SK-N-SH treated with all-trans-retinoic acid at 6 μM for 48 hours (cell line): Measurements from ENCODE around the gene PDE1A.

Source experiments
- ATAC-seq: fragments of 200-7000 bp; cut with Tn5 transposase; 3 replicates; pipeline ENCODE4 v1.9.1; 2020; ENCODE audit warnings: mild to moderate bottlenecking, moderate library complexity
- ARNTL ChIP-seq: fragments of 450-650 bp; formaldehyde crosslinking; IDR thresholded peaks from 2 replicates; pipeline ENCODE4 v1.5.0; 2020; ENCODE audit warnings: low read depth, mild to moderate bottlenecking, moderate library complexity, borderline replicate concordance
- BACH2 ChIP-seq: fragments of 250-450 bp; sonication (Bioruptor Pico); IDR thresholded peaks from 2 replicates; pipeline ENCODE4 v1.9.0; 2021; ENCODE audit warnings: mild to moderate bottlenecking, borderline replicate concordance
- CSDC2 ChIP-seq: fragments of 250-450 bp; sonication (Bioruptor Pico); IDR thresholded peaks from 2 replicates; pipeline ENCODE4 v1.5.0; 2020; ENCODE audit warnings: mild to moderate bottlenecking, moderate library complexity
- ISL1 ChIP-seq: fragments of 250-450 bp; sonication (Bioruptor Pico); IDR thresholded peaks from 2 replicates; pipeline ENCODE4 v2.1.2; 2022; ENCODE audit warnings: mild to moderate bottlenecking, moderate library complexity
- OSR1 ChIP-seq: fragments of 250-450 bp; sonication (Bioruptor Pico); IDR thresholded peaks from 2 replicates; pipeline ENCODE4 v1.8.0; 2022; ENCODE audit warnings: moderate library complexity, mild to moderate bottlenecking, inconsistent platforms
- PPARA ChIP-seq: fragments of 250-450 bp; sonication (Bioruptor Pico); IDR thresholded peaks from 2 replicates; pipeline ENCODE4 v1.5.0; 2020; ENCODE audit warnings: mild to moderate bottlenecking, borderline replicate concordance
- RARB ChIP-seq: fragments of 250-450 bp; sonication (Bioruptor Pico); IDR thresholded peaks from 2 replicates; pipeline ENCODE4 v1.8.0; 2021; ENCODE audit warnings: mild to moderate bottlenecking, moderate library complexity
- SNAI2 ChIP-seq: fragments of 250-450 bp; sonication (Bioruptor Pico); IDR thresholded peaks from 2 replicates; pipeline ENCODE4 v1.5.0; 2020; ENCODE audit warnings: mild to moderate bottlenecking, moderate library complexity
- TOX ChIP-seq: fragments of 250-450 bp; sonication (Bioruptor Pico); IDR thresholded peaks from 2 replicates; pipeline ENCODE4 v1.8.0; 2021; ENCODE audit warnings: mild to moderate bottlenecking, moderate library complexity, borderline replicate concordance
- ZC3H10 ChIP-seq: fragments of 250-450 bp; sonication (Bioruptor Pico); IDR thresholded peaks from 2 replicates; pipeline ENCODE4 v1.5.1; 2021; ENCODE audit warnings: mild to moderate bottlenecking, moderate library complexity
- ZFP3 ChIP-seq: fragments of 250-450 bp; sonication (Bioruptor Pico); IDR thresholded peaks from 2 replicates; pipeline ENCODE4 v1.5.0; 2020; ENCODE audit warnings: mild to moderate bottlenecking, moderate library complexity
- ZFP30 ChIP-seq: fragments of 450-650 bp; formaldehyde crosslinking; IDR thresholded peaks from 2 replicates; pipeline ENCODE4 v1.5.0; 2022; ENCODE audit warnings: mild to moderate bottlenecking, moderate library complexity
- ZNF565 ChIP-seq: fragments of 450-650 bp; formaldehyde crosslinking; conservative IDR thresholded peaks from 2 replicates; pipeline ENCODE4 v1.5.0; 2020; ENCODE audit warnings: low read depth, mild to moderate bottlenecking, moderate library complexity
- ZNF70 ChIP-seq: fragments of 450-650 bp; formaldehyde crosslinking; IDR thresholded peaks from 2 replicates; pipeline ENCODE4 v1.5.0; 2020; ENCODE audit warnings: mild to moderate bottlenecking, moderate library complexity
- TF ChIP-seq, protein P1 (sequence below): fragments of 250-450 bp; sonication (Bioruptor Pico); IDR thresholded peaks from 2 replicates; pipeline ENCODE4 v1.8.0; 2021; ENCODE audit warnings: low read depth, mild to moderate bottlenecking, moderate library complexity, borderline replicate concordance
- TF ChIP-seq, protein P2 (sequence below): fragments of 250-450 bp; sonication (Bioruptor Pico); IDR thresholded peaks from 2 replicates; pipeline ENCODE4 v1.5.1; 2021; ENCODE audit warnings: mild to moderate bottlenecking, moderate library complexity
- TF ChIP-seq, protein P3 (sequence below): fragments of 250-450 bp; sonication (Bioruptor Pico); IDR thresholded peaks from 2 replicates; pipeline ENCODE4 v1.5.0; 2020; ENCODE audit warnings: mild to moderate bottlenecking, moderate library complexity
- TF ChIP-seq, protein P4 (sequence below): fragments of 250-450 bp; sonication (Bioruptor Pico); IDR thresholded peaks from 2 replicates; pipeline ENCODE4 v1.8.0; 2020; ENCODE audit warnings: mild to moderate bottlenecking, moderate library complexity, borderline replicate concordance

PDE1A gene

DNA sequence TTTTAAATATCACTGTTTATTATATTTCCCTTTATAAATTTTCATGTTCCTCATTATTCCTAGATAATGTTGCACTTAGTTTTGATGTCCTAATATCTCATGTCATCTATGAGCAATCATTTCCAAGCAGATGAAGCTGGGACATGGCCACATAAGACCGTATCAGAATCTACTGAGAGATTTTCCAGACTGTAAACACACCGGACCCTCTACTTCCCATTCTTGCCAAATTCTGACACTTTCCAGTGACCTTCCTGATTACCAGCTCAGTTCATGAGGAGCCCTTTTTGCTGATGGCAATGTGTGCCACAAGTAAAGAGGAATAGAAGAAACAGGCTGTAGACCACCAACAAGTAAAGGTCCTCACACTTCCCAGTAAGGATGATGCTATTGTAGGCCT lies 20.3 kb upstream of the PDE1A start:
- ATAC-seq, result no peak
- TF ChIP-seq, protein P1, sequence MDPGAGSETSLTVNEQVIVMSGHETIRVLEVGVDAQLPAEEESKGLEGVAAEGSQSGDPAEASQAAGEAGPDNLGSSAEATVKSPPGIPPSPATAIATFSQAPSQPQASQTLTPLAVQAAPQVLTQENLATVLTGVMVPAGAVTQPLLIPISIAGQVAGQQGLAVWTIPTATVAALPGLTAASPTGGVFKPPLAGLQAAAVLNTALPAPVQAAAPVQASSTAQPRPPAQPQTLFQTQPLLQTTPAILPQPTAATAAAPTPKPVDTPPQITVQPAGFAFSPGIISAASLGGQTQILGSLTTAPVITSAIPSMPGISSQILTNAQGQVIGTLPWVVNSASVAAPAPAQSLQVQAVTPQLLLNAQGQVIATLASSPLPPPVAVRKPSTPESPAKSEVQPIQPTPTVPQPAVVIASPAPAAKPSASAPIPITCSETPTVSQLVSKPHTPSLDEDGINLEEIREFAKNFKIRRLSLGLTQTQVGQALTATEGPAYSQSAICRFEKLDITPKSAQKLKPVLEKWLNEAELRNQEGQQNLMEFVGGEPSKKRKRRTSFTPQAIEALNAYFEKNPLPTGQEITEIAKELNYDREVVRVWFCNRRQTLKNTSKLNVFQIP (CRISPR knock-in tag), result no peak
- no peak for TF ChIP-seq TOX (CRISPR knock-in tag)
- no peak for TF ChIP-seq ZFP30
- TF ChIP-seq ARNTL (CRISPR knock-in tag), result no peak
- TF ChIP-seq, protein P2, sequence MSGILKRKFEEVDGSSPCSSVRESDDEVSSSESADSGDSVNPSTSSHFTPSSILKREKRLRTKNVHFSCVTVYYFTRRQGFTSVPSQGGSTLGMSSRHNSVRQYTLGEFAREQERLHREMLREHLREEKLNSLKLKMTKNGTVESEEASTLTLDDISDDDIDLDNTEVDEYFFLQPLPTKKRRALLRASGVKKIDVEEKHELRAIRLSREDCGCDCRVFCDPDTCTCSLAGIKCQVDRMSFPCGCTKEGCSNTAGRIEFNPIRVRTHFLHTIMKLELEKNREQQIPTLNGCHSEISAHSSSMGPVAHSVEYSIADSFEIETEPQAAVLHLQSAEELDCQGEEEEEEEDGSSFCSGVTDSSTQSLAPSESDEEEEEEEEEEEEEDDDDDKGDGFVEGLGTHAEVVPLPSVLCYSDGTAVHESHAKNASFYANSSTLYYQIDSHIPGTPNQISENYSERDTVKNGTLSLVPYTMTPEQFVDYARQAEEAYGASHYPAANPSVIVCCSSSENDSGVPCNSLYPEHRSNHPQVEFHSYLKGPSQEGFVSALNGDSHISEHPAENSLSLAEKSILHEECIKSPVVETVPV (CRISPR knock-in tag), result no peak
- no peak for TF ChIP-seq ZFP3 (CRISPR knock-in tag)
- TF ChIP-seq, all 23 proteins: peak for 0

DNA sequence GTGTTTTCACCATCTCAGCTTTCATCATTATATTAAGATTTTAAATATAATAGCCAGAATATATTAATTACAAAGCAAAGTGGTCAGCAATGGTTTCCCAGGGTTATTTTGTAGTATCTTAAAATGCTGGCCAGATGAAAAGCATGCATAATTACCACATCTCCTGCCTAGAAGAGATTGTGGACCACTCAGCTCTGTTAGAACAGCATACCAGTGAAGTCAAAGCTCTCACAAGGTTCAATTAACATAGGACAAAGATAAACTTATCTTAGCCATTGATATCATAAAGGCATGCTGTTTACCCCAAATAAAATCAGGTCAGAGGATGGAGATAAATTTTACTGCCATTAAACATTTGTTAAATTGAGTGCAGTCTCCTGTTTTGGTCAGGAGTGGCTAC lies 19.3 kb upstream of the PDE1A start:
- no peak for ATAC-seq
- TF ChIP-seq RARB (CRISPR knock-in tag) (no peak), ZNF565 (CRISPR knock-in tag) (no peak), ARNTL (CRISPR knock-in tag) (no peak), PPARA (CRISPR knock-in tag) (no peak), OSR1 (no peak), TOX (CRISPR knock-in tag) (no peak), ZFP3 (CRISPR knock-in tag) (no peak)
- TF ChIP-seq, protein P2 (CRISPR knock-in tag), result no peak
- TF ChIP-seq, protein P1 (CRISPR knock-in tag), result no peak
- TF ChIP-seq, protein P3, sequence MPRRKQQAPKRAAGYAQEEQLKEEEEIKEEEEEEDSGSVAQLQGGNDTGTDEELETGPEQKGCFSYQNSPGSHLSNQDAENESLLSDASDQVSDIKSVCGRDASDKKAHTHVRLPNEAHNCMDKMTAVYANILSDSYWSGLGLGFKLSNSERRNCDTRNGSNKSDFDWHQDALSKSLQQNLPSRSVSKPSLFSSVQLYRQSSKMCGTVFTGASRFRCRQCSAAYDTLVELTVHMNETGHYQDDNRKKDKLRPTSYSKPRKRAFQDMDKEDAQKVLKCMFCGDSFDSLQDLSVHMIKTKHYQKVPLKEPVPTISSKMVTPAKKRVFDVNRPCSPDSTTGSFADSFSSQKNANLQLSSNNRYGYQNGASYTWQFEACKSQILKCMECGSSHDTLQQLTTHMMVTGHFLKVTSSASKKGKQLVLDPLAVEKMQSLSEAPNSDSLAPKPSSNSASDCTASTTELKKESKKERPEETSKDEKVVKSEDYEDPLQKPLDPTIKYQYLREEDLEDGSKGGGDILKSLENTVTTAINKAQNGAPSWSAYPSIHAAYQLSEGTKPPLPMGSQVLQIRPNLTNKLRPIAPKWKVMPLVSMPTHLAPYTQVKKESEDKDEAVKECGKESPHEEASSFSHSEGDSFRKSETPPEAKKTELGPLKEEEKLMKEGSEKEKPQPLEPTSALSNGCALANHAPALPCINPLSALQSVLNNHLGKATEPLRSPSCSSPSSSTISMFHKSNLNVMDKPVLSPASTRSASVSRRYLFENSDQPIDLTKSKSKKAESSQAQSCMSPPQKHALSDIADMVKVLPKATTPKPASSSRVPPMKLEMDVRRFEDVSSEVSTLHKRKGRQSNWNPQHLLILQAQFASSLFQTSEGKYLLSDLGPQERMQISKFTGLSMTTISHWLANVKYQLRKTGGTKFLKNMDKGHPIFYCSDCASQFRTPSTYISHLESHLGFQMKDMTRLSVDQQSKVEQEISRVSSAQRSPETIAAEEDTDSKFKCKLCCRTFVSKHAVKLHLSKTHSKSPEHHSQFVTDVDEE, result no peak

DNA sequence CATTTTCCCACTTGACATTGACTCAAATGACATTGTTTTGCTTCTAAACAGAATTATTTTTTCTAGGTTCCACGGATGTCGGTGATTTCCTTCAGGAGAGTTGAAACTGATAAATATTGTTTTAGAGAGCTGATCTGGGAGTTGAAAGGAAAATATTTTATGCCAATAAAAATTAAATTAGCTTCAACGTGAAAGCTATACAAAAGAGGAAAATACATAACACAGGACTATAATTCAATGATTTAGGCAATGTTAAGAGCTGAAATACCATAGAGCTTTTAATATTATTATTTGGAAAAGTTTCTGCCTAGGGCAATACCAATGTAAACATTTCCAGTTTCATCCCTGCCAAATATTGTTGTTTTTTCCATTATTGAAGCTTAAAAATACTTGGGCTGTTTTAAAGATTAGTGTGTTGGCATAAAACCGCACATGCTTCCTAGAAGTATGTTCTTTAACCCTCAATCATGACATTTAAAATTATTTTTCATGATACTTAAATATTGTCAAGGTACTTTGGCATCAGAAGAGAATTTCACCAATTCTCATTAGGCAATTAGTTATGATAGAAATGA lies 18.6 kb upstream of the PDE1A start:
- TF ChIP-seq ZC3H10, result no peak
- TF ChIP-seq CSDC2, result no peak

DNA sequence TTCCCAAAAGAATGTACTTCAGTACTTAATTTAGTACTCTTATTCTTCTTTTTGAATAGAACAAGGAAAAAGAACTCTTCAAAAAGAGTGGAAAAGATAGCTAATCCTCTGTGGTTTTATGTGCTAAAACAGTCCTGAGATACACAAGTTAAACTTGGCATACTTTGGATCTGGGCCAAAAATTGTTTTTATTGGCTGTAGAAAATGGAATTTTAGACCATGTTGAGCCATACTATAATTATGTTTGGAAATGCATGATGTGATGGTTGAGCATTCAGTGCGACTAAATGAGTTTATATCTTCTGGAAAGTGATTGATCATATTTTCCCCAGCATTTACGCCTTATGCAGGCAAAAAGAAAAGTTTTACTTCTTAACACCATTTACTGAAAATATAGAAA lies 18.0 kb upstream of the PDE1A start:
- ATAC-seq, result no peak
- TF ChIP-seq ZFP30 (no peak), OSR1 (no peak), RARB (CRISPR knock-in tag) (no peak), ZNF565 (CRISPR knock-in tag) (no peak), ISL1 (CRISPR knock-in tag) (no peak), BACH2 (CRISPR knock-in tag) (no peak), ZNF70 (no peak), SNAI2 (CRISPR knock-in tag) (no peak), TOX (CRISPR knock-in tag) (no peak)
- TF ChIP-seq, protein P4, sequence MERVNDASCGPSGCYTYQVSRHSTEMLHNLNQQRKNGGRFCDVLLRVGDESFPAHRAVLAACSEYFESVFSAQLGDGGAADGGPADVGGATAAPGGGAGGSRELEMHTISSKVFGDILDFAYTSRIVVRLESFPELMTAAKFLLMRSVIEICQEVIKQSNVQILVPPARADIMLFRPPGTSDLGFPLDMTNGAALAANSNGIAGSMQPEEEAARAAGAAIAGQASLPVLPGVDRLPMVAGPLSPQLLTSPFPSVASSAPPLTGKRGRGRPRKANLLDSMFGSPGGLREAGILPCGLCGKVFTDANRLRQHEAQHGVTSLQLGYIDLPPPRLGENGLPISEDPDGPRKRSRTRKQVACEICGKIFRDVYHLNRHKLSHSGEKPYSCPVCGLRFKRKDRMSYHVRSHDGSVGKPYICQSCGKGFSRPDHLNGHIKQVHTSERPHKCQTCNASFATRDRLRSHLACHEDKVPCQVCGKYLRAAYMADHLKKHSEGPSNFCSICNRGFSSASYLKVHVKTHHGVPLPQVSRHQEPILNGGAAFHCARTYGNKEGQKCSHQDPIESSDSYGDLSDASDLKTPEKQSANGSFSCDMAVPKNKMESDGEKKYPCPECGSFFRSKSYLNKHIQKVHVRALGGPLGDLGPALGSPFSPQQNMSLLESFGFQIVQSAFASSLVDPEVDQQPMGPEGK (CRISPR knock-in tag), result no peak
- TF ChIP-seq, all 23 proteins: peak for 0

More for the DNA sequence above, 18.6 kb upstream of the PDE1A start:
- no peak for ATAC-seq
